NOMO-1 treated with DMSO at 0.1 percent for 48 hours (cell line): Measurements from ENCODE around the gene ADGRB3.

ENCODE experiments used
- DNase-seq: peaks from one replicate; lab custom pipeline; 2025; ENCODE audit not compliant: unreplicated experiment; lab: John Stamatoyannopoulos, UW

Gene ADGRB3

GRCh38 chr6:68697394-68697793, 62.3 kb downstream of the ADGRB3 start:
- DNase-seq: no peak

GRCh38 chr6:68701159-68701558, 66.1 kb downstream of the ADGRB3 start:
- no peak for DNase-seq

DNA sequence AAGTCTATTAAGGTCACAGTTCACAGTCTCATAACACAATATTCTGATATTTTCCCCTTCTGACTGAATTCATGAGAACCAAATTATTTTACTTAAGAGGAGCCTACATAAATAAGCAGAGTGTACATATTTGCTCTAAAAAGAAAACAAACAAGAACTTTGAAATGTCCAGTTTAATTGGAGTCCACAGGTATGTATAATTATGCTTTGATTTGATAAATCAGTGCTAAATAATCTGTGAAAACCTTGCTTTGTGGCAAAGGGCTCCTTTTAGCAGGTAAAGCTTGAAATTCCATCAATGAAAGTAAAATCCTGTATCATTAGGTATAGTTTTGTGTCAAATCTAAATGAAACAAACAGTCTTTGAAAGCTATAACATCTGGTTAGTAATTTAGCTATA, 69.4 kb downstream of the ADGRB3 start:
- DNase-seq: no peak

- no peak for DNase-seq
Measured at GRCh38 chr6:68709091-68709490, 74.0 kb downstream of the ADGRB3 start.

- no peak for DNase-seq
Measured at GRCh38 chr6:68709882-68710281, 74.8 kb downstream of the ADGRB3 start.

- no peak for DNase-seq
Measured at GRCh38 chr6:68710496-68710895, 75.4 kb downstream of the ADGRB3 start.

- DNase-seq: no peak
Measured at GRCh38 chr6:68710916-68711315, 75.8 kb downstream of the ADGRB3 start.

DNA sequence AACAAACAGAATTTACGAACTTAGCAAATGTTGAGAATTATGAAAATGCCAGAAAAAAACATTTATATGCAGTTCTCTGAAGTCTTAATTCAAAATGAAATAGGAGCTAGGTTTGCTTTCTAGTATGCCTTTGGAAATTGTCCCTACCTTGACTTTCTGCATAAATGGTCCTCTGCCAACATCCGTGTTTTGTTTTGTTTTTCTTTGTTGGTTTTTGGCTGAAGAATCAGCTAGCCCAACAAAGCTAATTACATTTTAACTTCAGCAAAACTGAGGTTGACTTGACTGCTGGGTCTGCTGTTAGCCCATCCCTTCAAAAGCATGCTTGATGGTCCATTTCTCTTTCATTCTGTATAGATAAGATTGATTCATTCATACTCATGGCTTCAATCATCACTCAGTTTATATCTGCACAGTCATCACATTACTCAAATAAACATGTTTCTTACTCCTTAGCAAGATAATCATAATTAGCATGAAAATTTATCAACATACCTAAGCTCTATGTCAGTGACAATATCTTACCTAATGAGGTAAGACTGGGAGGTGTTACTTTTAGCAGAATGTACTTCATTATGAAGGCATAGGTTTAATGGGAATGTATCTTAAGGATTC, 76.4 kb downstream of the ADGRB3 start:
- no peak for DNase-seq

- DNase-seq: no peak
Measured at GRCh38 chr6:68716620-68717019, 81.5 kb downstream of the ADGRB3 start.

GRCh38 chr6:68718385-68719073, 83.4 kb downstream of the ADGRB3 start:
- DNase-seq: no peak

- no peak for DNase-seq
Measured at GRCh38 chr6:68719761-68720160, 84.7 kb downstream of the ADGRB3 start.

DNA sequence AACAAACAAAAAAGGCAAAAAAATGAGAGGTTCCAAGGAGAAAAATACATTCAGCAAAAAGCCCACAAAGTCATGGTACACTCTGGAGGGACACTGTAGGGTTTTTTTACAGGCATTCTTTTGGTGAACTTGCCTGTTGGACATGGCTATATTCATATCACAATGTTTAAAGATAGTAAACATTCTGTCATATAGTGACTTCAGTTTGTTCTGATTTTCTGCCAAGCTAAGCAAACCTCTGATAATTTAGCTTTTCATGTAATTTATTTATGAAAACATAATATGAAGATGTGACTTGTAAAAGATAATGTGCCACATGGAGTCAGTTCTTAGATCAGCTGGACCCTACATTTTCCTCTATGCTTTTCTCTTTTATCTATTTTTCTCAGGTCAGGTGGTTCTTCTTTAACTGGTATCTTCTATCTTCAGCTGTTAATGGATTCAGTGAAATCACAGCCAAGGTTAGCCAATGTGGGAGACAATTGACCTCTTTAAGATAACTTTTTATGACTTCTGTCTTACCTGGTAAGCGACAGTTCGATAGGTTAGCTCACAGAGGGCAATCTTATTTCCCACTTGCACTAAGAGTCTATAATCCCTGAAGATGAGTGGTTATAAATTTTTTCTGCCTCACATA, 87.9 kb downstream of the ADGRB3 start:
- DNase-seq: no peak

DNA sequence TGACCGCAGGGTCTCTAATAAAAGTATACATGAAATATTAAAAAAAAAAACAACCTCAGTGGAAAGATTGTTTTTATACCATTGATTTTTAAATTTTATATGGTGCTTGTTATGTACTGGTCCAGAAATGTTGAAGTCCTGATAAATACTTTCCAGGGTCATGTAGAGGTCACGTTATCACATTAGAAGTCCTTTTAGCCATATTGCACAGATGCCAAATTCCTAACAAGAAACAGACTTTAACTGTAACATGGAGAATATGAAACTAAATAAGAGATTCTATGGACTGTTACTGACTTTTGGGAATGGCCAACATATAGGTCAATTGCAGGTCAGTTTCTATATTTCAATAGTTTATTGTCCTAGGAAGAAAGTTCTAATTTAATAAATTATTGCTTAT, 89.0 kb downstream of the ADGRB3 start:
- DNase-seq: no peak

DNA sequence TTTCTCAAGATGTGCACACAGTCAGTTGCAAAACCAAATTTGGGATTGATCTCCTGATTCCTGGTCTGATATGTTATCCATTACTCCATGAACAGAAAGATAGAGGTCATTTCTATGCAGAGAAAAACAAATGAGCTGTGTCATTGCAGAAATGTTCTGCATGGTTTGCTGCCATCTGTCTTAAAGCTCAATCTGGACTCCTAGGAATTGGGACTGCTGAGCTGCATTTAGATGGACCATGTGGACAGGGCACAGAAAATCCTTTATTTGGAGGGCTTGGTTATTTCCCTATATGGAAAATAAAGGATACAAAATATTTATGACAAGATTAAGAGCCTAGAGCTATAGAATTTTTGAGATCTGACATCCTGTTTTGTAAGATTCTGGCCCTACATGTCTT, 91.3 kb downstream of the ADGRB3 start:
- DNase-seq: no peak

DNA sequence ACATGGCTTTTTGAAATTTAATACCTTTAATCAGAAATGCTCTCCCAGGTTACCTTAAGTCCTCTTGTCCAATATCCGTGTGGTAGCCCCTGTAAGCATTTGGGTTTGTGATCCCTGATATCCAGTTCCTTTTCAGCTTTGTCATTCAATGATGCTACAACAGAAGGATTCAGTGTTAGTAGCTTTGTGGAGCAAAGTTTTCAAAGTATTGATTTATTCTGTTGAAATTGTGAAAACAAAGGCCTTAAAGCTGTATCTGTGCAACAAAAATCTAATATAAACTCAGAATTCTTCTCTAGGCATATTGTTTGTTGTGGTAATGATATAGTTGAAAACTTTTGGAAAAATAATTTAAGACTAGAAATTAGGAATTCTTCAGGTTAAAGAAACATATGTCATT, 91.9 kb downstream of the ADGRB3 start:
- DNase-seq: no peak

DNA sequence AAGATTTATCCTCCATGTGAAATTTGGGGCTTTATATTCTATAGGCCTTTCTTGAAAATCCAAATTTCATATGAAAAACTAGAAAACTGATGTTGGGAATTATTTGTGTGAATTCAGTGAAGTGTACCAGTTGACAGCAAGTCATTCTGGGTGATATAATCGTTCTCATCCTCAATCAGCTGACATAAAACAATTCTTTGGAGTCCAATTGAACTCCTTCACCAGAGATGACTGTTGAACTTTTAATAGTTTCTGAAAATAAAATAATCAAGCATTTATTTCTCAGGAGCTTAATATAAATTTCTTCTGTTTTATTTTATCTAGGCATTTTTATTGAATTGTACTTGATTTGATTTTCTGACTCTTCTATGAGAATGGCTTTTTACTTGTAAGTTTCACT, 92.6 kb downstream of the ADGRB3 start:
- DNase-seq: no peak

DNA sequence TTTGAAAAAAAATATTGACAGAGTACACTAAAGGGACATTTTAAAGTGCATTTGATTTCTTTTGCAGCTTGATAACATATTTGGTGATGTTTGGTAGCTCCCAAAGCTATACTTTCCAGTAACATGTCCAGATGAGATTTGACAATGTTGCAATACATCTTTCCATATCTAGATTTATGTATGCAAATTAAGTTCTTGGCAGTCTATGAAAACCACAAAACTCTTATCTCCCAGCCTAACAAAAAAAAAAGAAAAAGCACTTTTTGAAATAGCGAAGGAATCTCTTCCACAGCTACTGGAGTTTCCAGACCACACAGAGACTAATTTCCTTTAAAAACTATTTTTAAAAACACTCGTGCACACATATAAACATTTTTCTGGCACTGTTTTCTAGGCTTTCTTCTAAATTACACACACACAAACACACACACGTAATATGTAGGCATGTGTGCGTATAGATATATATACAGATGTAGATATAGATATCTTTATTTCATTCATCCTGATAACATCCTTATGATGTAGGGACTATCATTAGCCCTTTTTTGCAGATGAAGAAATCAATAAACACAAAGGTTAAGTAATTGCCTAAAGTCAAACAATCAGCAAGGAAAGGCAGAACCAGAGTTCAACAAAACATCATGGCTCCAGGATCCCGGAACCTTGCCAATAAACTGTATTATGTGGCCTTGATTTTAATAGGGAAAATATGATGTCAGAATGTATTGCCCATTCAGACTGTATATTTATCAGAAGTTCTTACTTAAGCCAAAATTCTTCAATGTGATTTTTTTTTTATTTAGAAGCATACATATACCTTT, 93.3 kb downstream of the ADGRB3 start:
- DNase-seq: no peak

GRCh38 chr6:68729377-68729903, 94.4 kb downstream of the ADGRB3 start:
- no peak for DNase-seq

DNA sequence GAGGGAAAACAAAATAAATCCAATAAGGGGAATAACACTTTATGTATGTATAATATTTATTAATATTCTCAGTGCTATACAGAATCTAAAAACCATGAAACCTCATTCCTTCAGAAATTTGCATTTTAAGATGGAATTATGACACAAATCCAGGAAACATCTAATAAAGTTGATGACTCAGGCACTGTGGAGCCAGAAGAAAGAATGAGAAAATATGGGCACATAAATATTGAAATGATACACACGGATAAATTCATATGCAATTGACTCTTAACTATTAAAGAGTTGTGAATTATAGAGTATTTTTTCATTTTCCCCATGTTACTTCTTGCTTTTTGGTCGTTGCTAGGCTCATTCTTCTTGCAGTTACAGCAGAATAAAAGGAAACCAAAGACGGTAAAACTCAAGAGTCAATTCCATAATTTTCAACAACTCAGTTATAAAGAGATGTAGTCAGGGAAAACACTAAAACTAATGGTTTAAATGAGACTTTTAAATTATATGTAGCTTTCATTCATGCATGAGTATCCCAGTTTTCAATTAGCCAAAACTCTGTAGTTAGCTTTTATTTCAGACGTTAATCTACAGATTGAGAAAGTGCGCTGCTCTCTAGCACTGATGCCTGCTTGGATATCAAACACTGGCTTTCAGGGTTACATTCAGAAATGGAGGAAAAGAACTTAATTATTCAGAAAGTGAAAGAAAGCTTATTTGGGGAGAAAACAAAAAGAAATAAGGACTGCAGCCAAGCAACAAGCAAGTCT, 95.4 kb downstream of the ADGRB3 start:
- DNase-seq: no peak

DNA sequence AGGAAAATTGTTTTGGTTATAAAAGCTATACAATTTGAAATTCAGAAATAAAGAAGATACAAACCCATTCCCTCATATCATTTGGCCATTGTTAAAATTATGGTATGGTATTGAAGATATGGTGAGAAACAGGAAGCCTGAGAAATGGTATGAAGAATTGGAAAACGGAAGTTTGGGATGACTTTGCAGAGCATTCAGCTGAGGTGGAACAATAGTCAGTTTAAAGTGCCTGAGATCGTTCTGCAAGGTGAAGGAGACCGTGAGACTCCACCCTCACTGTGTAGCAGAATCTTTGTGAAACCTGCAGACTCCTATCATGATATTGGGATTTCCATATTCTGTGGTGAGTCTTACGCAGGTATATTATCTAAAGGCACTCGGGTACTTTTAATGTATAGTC, 97.3 kb downstream of the ADGRB3 start:
- DNase-seq: no peak

DNA sequence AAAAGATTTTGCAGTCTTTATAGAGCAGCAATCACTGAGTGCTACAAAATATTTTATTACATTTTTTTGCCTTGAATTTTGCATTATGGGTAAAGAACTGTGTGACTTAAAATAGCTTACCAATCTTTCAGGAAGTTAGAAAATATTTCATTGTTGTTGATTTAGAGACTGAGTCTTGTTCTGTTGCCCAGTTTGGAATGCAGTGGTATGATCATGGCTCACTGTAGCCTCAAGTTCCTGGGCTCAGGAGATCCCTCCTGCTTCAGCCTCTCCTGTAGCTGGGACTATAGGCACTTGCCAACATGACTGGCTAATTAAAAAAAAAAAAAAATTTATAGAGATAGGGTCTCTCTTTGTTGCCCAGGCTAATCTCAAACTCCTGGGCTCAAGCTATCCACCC, 100.8 kb downstream of the ADGRB3 start:
- DNase-seq: no peak
